H1 (cell line): ENCODE measurements around the gene TRAPPC12. TPM values are rescaled to one million over a fixed set of nuclear protein-coding genes. Genes with fewer than 3 reads are reported as not detected.

Experiments used
- CBX8 ChIP-seq: fragments of 300-800, 300-1000 bp; sonication (generic); IDR thresholded peaks from 2 replicates; pipeline ENCODE4 v1.7.1; 2016; ENCODE audit warnings: low read depth, low read length, borderline replicate concordance
- CTCF ChIP-seq, 3 experiments: IDR thresholded peaks; 1 replicate in 2 of 3; 2 replicates in 1 of 3; pipeline versions ENCODE4 v1.5.1 to v1.6.1; 2011; ENCODE audit warnings: low read length in 3 of 3, mild to moderate bottlenecking in 3 of 3, inconsistent platforms in 2 of 3, low read depth in 1 of 3, moderate library complexity in 1 of 3; ENCODE audit not compliant: insufficient read depth in 1 of 3; ENCODE audit errors: control extremely low read depth in 1 of 3
- GABPA ChIP-seq: IDR thresholded peaks from 2 replicates; pipeline ENCODE4 v1.6.1; 2011; ENCODE audit warnings: mild to moderate bottlenecking, low read length, moderate library complexity, borderline replicate concordance; ENCODE audit not compliant: insufficient read depth
- NRF1 ChIP-seq: IDR thresholded peaks from 2 replicates; pipeline ENCODE4 v1.6.1; 2011; ENCODE audit warnings: mild to moderate bottlenecking, low read depth, low read length, improper control_type of control experiment
- PHF8 ChIP-seq: fragments of 200-600 bp; sonication (generic); conservative IDR thresholded peaks from 2 replicates; pipeline ENCODE4 v1.7.1; 2012; ENCODE audit warnings: low read depth, mild to moderate bottlenecking, inconsistent platforms, low read length, moderate library complexity
- POU5F1 ChIP-seq: IDR thresholded peaks from 2 replicates; pipeline ENCODE4 v1.6.1; 2011; ENCODE audit warnings: low read depth, mild to moderate bottlenecking, low read length, moderate library complexity
- SIX5 ChIP-seq: IDR thresholded peaks from 2 replicates; pipeline ENCODE4 v1.6.1; 2011; ENCODE audit warnings: mild to moderate bottlenecking, low read depth, low read length
- TAF7 ChIP-seq: optimal IDR thresholded peaks from 2 replicates; pipeline ENCODE3; 2011; ENCODE audit warnings: low read depth, mild to moderate bottlenecking, inconsistent platforms, low read length, moderate library complexity, borderline replicate concordance
- TEAD4 ChIP-seq: IDR thresholded peaks from 2 replicates; pipeline ENCODE4 v1.6.1; 2012; ENCODE audit warnings: low read depth, low read length, inconsistent platforms, mixed read lengths
- USF2 ChIP-seq: IDR thresholded peaks from 2 replicates; pipeline ENCODE4 v1.6.1; 2011; ENCODE audit warnings: low read length, improper control_type of control experiment
- polyA plus RNA-seq, 7 experiments: library from polyadenylated mRNA; depleted of rRNA in 3 of 7; stranded (reverse) in 5 of 7; unstranded in 2 of 7; fragments of >200 nt in 5 of 7; fragments of 200-250 nt in 2 of 7; gene quantifications; 1 replicate in 5 of 7; 2 replicates in 1 of 7; 4 replicates in 1 of 7; pipeline versions ENCODE4 v1.2.1 to v1.2.3, GENCODE V29; 2011 to 2013; ENCODE audit warnings: missing spikeins in 2 of 7, mixed read lengths in 2 of 7
- total RNA-seq: library from RNA; stranded (reverse); fragmentation: NEBNext Ultra II Directional; extraction: Animal tissue kit (Norgen Biotek cat#: 25700); gene quantifications from 2 replicates; pipeline ENCODE4 v1.2.1, GENCODE V29; 2021

Gene TRAPPC12
- total and polyA plus RNA-seq, 2 of the 8 experiments (the other 6 are each of a cell fraction or from before 2014, with no cell fraction given) = 35.0 to 67.3 TPM

GRCh38 chr2:3433776-3434400 lies 54.4 kb downstream of the TRAPPC12 start (continued):
- TF ChIP-seq CTCF (IDR thresholded peaks at IDR 0.05; ENCODE audit: control extremely low read depth in 1 of 3, insufficient read depth in 1 of 3, low read depth in 1 of 3, low read length in 3 of 3) (no peak), GABPA (no peak), NRF1 (no peak), USF2 (no peak), POU5F1 (no peak), CBX8 (no peak), PHF8 (no peak), SIX5 (no peak), TAF7 (no peak), TEAD4 (no peak)
